RWPE1 (cell line): Measurements from ENCODE around the gene CACHD1.

ENCODE experiments used
- CTCF ChIA-PET: fragments of 350-600 bp; sonication (Branson Sonifier 250); formaldehyde crosslinking; extraction: SDS; loops from one replicate; lab custom pipeline; 2021; lab: Yijun Ruan, JAX
- POLR2A ChIA-PET: fragments of 400-600 bp; formaldehyde crosslinking; extraction: SDS; loops from one replicate; lab custom pipeline; 2020; ENCODE audit warnings: antibody characterized with exemption; ENCODE audit not compliant: low non-redundant PET; lab: Yijun Ruan, JAX
- DNase-seq: peaks from one replicate; pipeline ENCODE4 v3.0.0; 2012; ENCODE audit warnings: low spot score
- H3K27ac ChIP-seq: fragments of 450-650 bp; 2 replicates; pipeline ENCODE4 v1.5.1; 2017
- TF ChIP-seq, protein P1 (sequence below): fragments of 450-650 bp; conservative IDR thresholded peaks from 2 replicates; pipeline ENCODE4 v1.5.1; 2017; ENCODE audit warnings: low read depth, mild to moderate bottlenecking

CACHD1 gene

GRCh38 chr1:64526312-64526711 is 56.4 kb downstream of the CACHD1 start:
- ChIA-PET POLR2A (no interaction called here), CTCF (no interaction called here)
- TF ChIP-seq, protein P1, sequence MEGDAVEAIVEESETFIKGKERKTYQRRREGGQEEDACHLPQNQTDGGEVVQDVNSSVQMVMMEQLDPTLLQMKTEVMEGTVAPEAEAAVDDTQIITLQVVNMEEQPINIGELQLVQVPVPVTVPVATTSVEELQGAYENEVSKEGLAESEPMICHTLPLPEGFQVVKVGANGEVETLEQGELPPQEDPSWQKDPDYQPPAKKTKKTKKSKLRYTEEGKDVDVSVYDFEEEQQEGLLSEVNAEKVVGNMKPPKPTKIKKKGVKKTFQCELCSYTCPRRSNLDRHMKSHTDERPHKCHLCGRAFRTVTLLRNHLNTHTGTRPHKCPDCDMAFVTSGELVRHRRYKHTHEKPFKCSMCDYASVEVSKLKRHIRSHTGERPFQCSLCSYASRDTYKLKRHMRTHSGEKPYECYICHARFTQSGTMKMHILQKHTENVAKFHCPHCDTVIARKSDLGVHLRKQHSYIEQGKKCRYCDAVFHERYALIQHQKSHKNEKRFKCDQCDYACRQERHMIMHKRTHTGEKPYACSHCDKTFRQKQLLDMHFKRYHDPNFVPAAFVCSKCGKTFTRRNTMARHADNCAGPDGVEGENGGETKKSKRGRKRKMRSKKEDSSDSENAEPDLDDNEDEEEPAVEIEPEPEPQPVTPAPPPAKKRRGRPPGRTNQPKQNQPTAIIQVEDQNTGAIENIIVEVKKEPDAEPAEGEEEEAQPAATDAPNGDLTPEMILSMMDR: no peak
- H3K27ac ChIP-seq: no peak overlapping the region
- DNase-seq: peak; percentile 20

DNA sequence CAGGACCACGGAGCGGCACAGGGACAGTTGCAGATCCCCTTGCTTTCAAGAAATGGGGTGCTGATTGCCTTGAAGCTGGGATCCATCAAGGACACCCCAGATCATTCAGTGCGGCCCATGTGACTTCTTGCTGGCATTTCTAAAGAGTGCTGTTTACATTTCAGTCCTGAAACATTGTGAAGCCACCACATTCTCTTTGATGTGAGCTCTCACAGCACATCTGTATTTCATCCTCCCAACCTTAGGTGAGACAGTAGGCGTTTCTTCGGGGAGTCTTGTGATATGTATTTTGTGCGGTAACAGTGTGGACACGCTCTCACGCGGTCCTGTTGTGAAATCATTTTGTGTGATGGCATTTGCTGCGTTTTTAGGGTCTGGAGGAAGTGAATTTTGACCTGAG is 57.2 kb downstream of the CACHD1 start:
- ChIA-PET POLR2A (no interaction called here), CTCF (no interaction called here)
- TF ChIP-seq, protein P1: no peak
- no peak overlapping the region for H3K27ac ChIP-seq
- DNase-seq: no peak

DNA sequence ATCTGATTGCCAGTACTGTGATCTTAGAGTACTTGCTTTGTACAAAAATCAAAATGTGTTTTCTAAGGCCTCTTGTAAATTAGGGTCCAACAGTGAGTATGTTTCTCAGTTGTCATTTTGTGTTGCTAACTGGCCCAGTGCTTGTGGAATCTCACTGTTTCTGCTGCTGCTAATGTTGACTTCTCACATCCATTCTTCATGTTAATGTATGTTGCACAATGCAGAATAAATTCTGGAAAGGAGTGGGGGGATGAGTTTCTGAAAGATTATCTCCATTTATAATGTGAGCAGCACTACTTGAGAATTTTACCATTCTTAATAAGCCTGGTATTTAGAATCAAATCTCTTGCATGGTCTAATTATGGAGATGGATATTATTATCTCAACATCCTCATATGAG is 57.9 kb downstream of the CACHD1 start:
- ChIA-PET POLR2A (no interaction called here), CTCF (no interaction called here)
- TF ChIP-seq, protein P1: no peak
- H3K27ac ChIP-seq: no peak overlapping the region
- no peak for DNase-seq

DNA sequence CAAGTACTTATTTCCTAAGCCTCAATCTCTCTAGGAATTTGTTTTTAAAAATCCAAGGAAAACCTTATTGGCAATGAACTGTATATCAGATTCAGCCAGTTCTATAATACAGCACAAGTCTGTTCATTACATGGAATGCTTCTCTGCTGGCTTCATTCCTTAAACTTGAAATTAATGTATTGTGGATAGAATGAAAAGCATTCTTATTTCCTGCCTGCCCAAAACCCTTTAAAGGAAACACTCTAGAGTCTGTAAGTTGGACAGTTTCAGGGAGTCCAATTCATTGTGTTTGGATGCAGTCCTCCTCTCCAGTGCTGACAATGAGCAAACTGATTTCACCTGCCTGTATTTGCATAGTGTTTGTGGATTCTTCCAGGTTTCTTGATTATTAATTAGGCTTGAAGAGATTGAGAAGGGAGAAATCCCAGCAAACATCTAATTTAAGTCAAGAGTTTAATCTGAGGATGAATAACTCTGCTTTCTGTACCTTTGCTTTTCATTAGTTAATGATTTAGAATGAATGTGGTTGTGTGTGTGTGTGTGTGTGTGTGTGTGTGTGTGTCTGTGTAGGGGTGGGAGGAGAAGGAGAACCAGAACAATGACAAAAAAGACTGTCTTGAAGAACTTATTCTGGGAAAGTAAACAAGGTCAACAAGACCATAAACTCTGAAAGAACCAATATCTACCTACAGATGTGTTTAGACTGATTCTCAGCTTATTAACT is 61.2 kb downstream of the CACHD1 start:
- no peak for DNase-seq
- ChIA-PET POLR2A (no interaction called here), CTCF (interaction anchor here (0.5 kb wide), 1 partner anchor 24 kb away, joined by 3 read pairs; no protein-coding TSS in a partner anchor)
- no peak overlapping the region for H3K27ac ChIP-seq
- TF ChIP-seq, protein P1: no peak

- ChIA-PET POLR2A (no interaction called here), CTCF (no interaction called here)
- TF ChIP-seq, protein P1: no peak
Measured at GRCh38 chr1:64532646-64533045, 62.7 kb downstream of the CACHD1 start.

DNA sequence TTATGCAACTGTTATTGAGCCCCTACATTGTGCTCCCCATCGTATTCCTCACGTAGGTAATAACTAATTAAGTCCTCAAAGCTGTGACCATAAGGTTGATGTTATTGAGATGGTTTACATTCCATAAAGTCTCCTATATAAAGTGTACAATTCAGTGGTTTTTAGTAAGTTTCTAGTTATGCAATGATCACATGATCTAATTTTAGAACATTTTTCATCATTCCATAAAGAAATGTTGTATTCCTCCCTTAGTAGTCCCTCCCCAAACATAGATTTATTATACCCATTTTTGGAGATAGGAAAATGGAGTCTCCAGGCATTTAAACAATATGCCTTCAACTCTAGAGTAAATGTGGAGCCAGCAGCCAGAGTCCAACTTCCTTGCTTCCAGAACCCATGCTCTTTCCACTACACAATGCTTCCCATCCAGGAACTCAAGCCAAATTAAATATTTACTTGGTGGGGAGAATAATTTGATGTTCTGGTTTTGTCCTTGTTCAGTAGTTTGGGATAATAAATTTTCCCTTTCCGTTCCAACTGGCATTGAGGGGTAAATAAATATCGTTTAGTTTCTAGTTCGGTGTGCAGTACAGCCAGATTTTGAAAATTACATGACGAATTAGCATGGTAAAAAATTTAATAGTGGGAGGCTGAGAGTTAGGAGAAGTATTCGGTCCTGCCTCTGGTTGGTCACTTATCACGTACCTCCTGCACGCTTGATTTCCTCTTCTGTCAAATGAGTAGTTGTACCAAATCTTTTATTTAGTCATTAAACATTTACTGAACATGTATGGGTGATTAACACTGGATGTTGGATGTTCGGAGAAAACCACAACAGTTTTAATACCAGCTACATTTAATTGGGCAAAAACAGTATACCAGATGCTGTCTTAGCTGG is 66.3 kb downstream of the CACHD1 start:
- ChIA-PET CTCF (no interaction called here), POLR2A (no interaction called here)
- DNase-seq: no peak

More at GRCh38 chr1:64532646-64533045, 62.7 kb downstream of the CACHD1 start:
- no peak for DNase-seq
- H3K27ac ChIP-seq: no peak overlapping the region

More for the DNA sequence above, 66.3 kb downstream of the CACHD1 start:
- H3K27ac ChIP-seq: no peak overlapping the region
- TF ChIP-seq, protein P1: no peak
